HepG2 (cell line): ENCODE data around the gene NDRG3. TPM values are rescaled to one million over a fixed set of nuclear protein-coding genes. Genes with fewer than 3 reads are reported as not detected.

Experiments
- ATF5 ChIP-seq: sonication (generic); formaldehyde crosslinking; IDR thresholded peaks from 2 replicates; pipeline ENCODE4 v1.4.0; 2020; ENCODE audit warnings: mild to moderate bottlenecking, low read depth, missing genetic modification reagents
- HMG20A ChIP-seq: IDR thresholded peaks from 2 replicates; pipeline ENCODE4 v1.6.1; 2016; ENCODE audit warnings: borderline replicate concordance
- IRF2 ChIP-seq: IDR thresholded peaks from 2 replicates; pipeline ENCODE4 v1.6.1; 2018; ENCODE audit warnings: missing genetic modification reagents, missing compliant biosample characterization
- MAZ ChIP-seq, 2 experiments: sonication (generic) in 1 of 2; formaldehyde crosslinking in 1 of 2; IDR thresholded peaks; 2 replicates each; pipeline versions ENCODE4 v1.5.0 to v1.6.1; 2012 to 2020; ENCODE audit warnings: low read depth in 2 of 2, mild to moderate bottlenecking in 2 of 2, borderline replicate concordance in 1 of 2, improper control_type of control experiment in 1 of 2, low read length in 1 of 2, missing genetic modification reagents in 1 of 2, moderate library complexity in 1 of 2
- MYNN ChIP-seq: sonication (generic); formaldehyde crosslinking; IDR thresholded peaks from 2 replicates; pipeline ENCODE4 v1.4.0; 2020; ENCODE audit warnings: mild to moderate bottlenecking, low read depth, missing genetic modification reagents
- NCOA1 ChIP-seq: sonication (generic); formaldehyde crosslinking; IDR thresholded peaks from 2 replicates; pipeline ENCODE4 v1.9.0; 2021; ENCODE audit warnings: missing genetic modification reagents
- NFKBIZ ChIP-seq: IDR thresholded peaks from 2 replicates; pipeline ENCODE4 v1.6.1; 2018; ENCODE audit warnings: missing genetic modification reagents, missing compliant biosample characterization
- NR2F6 ChIP-seq, 2 experiments: IDR thresholded peaks; 2 replicates each; pipeline ENCODE4 v1.6.1; 2016; ENCODE audit warnings: antibody characterized with exemption in 1 of 2, mild to moderate bottlenecking in 1 of 2
- NR3C1 ChIP-seq: sonication (generic); formaldehyde crosslinking; IDR thresholded peaks from 2 replicates; pipeline ENCODE4 v1.4.0; 2020; ENCODE audit warnings: missing genetic modification reagents
- SAFB2 ChIP-seq: sonication (generic); formaldehyde crosslinking; IDR thresholded peaks from 2 replicates; pipeline ENCODE4 v1.5.1; 2020; ENCODE audit warnings: missing genetic modification reagents, low read depth, mild to moderate bottlenecking, borderline replicate concordance
- SIX4 ChIP-seq: sonication (generic); formaldehyde crosslinking; IDR thresholded peaks from 2 replicates; pipeline ENCODE4 v1.4.0; 2020; ENCODE audit warnings: missing genetic modification reagents
- SMC3 ChIP-seq: IDR thresholded peaks from 2 replicates; pipeline ENCODE4 v1.6.1; 2011; ENCODE audit warnings: low read length, improper control_type of control experiment
- SYNCRIP ChIP-seq: fragments of 200-400 bp; formaldehyde crosslinking; IDR thresholded peaks from 2 replicates; pipeline ENCODE4 v1.6.1; 2018; ENCODE audit warnings: mild to moderate bottlenecking, low read depth, low read length; ENCODE audit not compliant: insufficient read depth
- ZNF17 ChIP-seq: sonication (generic); formaldehyde crosslinking; IDR thresholded peaks from 2 replicates; pipeline ENCODE4 v1.5.0; 2020; ENCODE audit warnings: mild to moderate bottlenecking, missing genetic modification reagents
- ZNF180 ChIP-seq: sonication (generic); formaldehyde crosslinking; IDR thresholded peaks from 2 replicates; pipeline ENCODE4 v1.4.0; 2020; ENCODE audit warnings: low read depth, missing genetic modification reagents, borderline replicate concordance
- ZNF263 ChIP-seq: sonication (generic); formaldehyde crosslinking; IDR thresholded peaks from 2 replicates; pipeline ENCODE4 v1.4.0; 2020; ENCODE audit warnings: missing genetic modification reagents
- ZNF280D ChIP-seq: sonication (generic); formaldehyde crosslinking; IDR thresholded peaks from 2 replicates; pipeline ENCODE4 v1.5.1; 2020; ENCODE audit warnings: mild to moderate bottlenecking, missing genetic modification reagents
- ZNF512 ChIP-seq: sonication (generic); formaldehyde crosslinking; IDR thresholded peaks from 2 replicates; pipeline ENCODE4 v1.4.0; 2020; ENCODE audit warnings: mild to moderate bottlenecking, missing genetic modification reagents
- ZNF547 ChIP-seq: sonication (generic); formaldehyde crosslinking; IDR thresholded peaks from 2 replicates; pipeline ENCODE4 v1.5.1; 2020; ENCODE audit warnings: mild to moderate bottlenecking, missing genetic modification reagents
- ZNF552 ChIP-seq: sonication (generic); formaldehyde crosslinking; IDR thresholded peaks from 2 replicates; pipeline ENCODE4 v1.9.0; 2022; ENCODE audit warnings: missing genetic modification reagents, mild to moderate bottlenecking, borderline replicate concordance
- ZNF772 ChIP-seq: sonication (generic); formaldehyde crosslinking; IDR thresholded peaks from 2 replicates; pipeline ENCODE4 v1.5.0; 2020; ENCODE audit warnings: mild to moderate bottlenecking, missing genetic modification reagents
- ZNF839 ChIP-seq: sonication (generic); formaldehyde crosslinking; IDR thresholded peaks from 2 replicates; pipeline ENCODE4 v1.4.0; 2020; ENCODE audit warnings: missing genetic modification reagents, mild to moderate bottlenecking, borderline replicate concordance
- polyA plus RNA-seq, 8 experiments: library from polyadenylated mRNA; depleted of rRNA in 3 of 8; stranded (reverse) in 7 of 8; unstranded in 1 of 8; fragments of >200 nt; fragmentation: Illumina TruSeq in 4 of 8; extraction: Trizol in 4 of 8; gene quantifications; 2 replicates each; pipeline versions ENCODE4 v1.2.1 to v1.2.3, GENCODE V29; 2011 to 2016; ENCODE audit warnings: low read depth in 4 of 8, missing spikeins in 1 of 8, mixed read lengths in 1 of 8; ENCODE audit not compliant: insufficient read depth in 1 of 8
- total RNA-seq, 5 experiments: library from RNA; depleted of rRNA; stranded (reverse); fragments of >200 nt; fragmentation: Illumina TruSeq; extraction: Trizol; gene quantifications; 2 replicates each; pipeline ENCODE4 v1.2.3, GENCODE V29; 2016; ENCODE audit warnings: low read depth in 1 of 5
- TF ChIP-seq, protein P1 (sequence below): sonication (generic); formaldehyde crosslinking; IDR thresholded peaks from 2 replicates; pipeline ENCODE4 v1.5.1; 2020; ENCODE audit warnings: missing genetic modification reagents, mild to moderate bottlenecking, borderline replicate concordance

The NDRG3 gene
- total and polyA plus RNA-seq, 2 of the 13 experiments (the other 11 are each of a cell fraction or from before 2014, with no cell fraction given), result 36.0 to 40.5 TPM

DNA sequence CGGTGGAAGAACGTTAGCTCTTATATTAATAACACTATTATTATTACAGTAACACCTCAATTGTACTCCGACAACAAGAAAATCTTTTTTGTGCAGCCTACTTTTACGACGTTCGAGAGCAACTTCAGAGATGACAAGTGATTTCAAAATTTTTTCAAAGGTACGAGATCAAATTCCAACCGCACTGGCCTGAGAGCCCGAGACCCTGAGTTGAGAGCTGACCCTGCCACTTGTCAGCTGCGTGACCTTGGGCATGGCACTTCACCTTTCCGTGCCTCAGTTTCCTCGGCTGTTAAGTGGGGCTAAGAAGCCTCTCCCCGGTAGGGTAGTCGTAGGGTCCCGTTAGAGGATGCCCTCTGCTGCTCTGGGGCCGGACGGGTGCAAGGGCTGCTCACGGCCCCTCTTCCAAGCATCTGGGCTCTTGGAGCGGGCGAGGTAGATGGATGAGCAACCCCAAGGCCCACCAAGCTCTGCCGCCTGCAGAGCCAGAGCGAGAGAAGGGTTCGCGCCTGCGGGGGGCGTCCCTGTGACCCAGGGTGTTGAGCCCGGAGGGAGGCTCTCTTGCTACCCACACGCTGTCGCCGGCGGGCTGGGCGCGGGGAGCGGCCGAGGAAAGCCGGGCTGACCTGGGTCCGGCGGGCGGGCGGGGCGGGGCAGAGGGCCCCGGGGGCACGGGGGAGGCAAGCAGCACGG, 510 bp downstream of the NDRG3 start (continued):
- no peak for TF ChIP-seq ZNF512
- no peak for TF ChIP-seq NCOA1 (CRISPR knock-in tag)
- 0 out of 2 replicates have a peak, but pooled peaks have one; percentile 15 for TF ChIP-seq ZNF772 (CRISPR knock-in tag)
- TF ChIP-seq MYNN (CRISPR knock-in tag), result peak; percentile 85; the same call in 1 of the 2 replicates
- TF ChIP-seq MAZ (IDR thresholded peaks at IDR 0.05; ENCODE audit: borderline replicate concordance, low read depth, low read length), result no peak
- TF ChIP-seq MAZ (CRISPR knock-in tag; IDR thresholded peaks at IDR 0.05; ENCODE audit: low read depth), result peak; percentile 8; the same call in 1 of the 2 replicates
- TF ChIP-seq NFKBIZ, result 0 out of 2 replicates have a peak, but pooled peaks have one; percentile 19
- no peak for TF ChIP-seq SYNCRIP
- TF ChIP-seq NR3C1 (CRISPR knock-in tag), result no peak
- TF ChIP-seq ZNF17 (CRISPR knock-in tag), result no peak
- TF ChIP-seq SIX4 (CRISPR knock-in tag), result no peak
- TF ChIP-seq ZNF180 (CRISPR knock-in tag), result no peak
- no peak for TF ChIP-seq ATF5
- no peak for TF ChIP-seq ZNF280D (CRISPR knock-in tag)
- no peak; the same call in 1 of the 2 replicates for TF ChIP-seq SAFB2 (CRISPR knock-in tag)
- no peak for TF ChIP-seq NR2F6 (IDR thresholded peaks at IDR 0.05)
- TF ChIP-seq NR2F6 (CRISPR knock-in tag; IDR thresholded peaks at IDR 0.05), result peak; percentile 57
- TF ChIP-seq ZNF552 (CRISPR knock-in tag), result no peak
- TF ChIP-seq ZNF839 (CRISPR knock-in tag), result no peak
- TF ChIP-seq IRF2, result peak; percentile 34; the same call in 1 of the 2 replicates
- TF ChIP-seq HMG20A, result no peak; the same call in 1 of the 2 replicates
- TF ChIP-seq ZNF263, result no peak
- no peak; the same call in 1 of the 2 replicates for TF ChIP-seq ZNF547
- TF ChIP-seq SMC3, result no peak
- TF ChIP-seq, protein P1, sequence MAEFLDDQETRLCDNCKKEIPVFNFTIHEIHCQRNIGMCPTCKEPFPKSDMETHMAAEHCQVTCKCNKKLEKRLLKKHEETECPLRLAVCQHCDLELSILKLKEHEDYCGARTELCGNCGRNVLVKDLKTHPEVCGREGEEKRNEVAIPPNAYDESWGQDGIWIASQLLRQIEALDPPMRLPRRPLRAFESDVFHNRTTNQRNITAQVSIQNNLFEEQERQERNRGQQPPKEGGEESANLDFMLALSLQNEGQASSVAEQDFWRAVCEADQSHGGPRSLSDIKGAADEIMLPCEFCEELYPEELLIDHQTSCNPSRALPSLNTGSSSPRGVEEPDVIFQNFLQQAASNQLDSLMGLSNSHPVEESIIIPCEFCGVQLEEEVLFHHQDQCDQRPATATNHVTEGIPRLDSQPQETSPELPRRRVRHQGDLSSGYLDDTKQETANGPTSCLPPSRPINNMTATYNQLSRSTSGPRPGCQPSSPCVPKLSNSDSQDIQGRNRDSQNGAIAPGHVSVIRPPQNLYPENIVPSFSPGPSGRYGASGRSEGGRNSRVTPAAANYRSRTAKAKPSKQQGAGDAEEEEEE (CRISPR knock-in tag), result no peak
